ENCODE data around the gene TPST2.

The TPST2 gene

GRCh38 chr22:26517429-26517828, 72.5 kb downstream of the TPST2 start:
- intact Hi-C loops (cut with DNase I), result loop anchor here (10.0 kb wide), 1 partner anchor 67 kb away; no protein-coding TSS in a partner anchor
- no peak for DNase-seq

GRCh38 chr22:26516503-26516902, 73.4 kb downstream of the TPST2 start:
- intact Hi-C loops (cut with DNase I), result loop anchor here (10.0 kb wide), 1 partner anchor 68 kb away; no protein-coding TSS in a partner anchor
- DNase-seq, result no peak

- intact Hi-C loops (cut with DNase I), result loop anchor here (10.0 kb wide), 1 partner anchor 69 kb away; no protein-coding TSS in a partner anchor
- DNase-seq, result no peak
Measured at GRCh38 chr22:26515931-26516330, 74.0 kb downstream of the TPST2 start.

GRCh38 chr22:26514419-26515161, 75.3 kb downstream of the TPST2 start:
- intact Hi-C loops (cut with DNase I), result loop anchor here (10.0 kb wide), 1 partner anchor 70 kb away; no protein-coding TSS in a partner anchor

GRCh38 chr22:26513838-26514237, 76.1 kb downstream of the TPST2 start:
- intact Hi-C loops (cut with DNase I), result loop anchor here (10.0 kb wide), 1 partner anchor 71 kb away; no protein-coding TSS in a partner anchor
- no peak for DNase-seq

More at GRCh38 chr22:26514419-26515161, 75.3 kb downstream of the TPST2 start:
- no peak for DNase-seq

- DNase-seq, result peak; percentile 88 to 99 (median 97)
- intact Hi-C loops (cut with DNase I), result loop anchor here (1.0 to 10.0 kb wide), 2 partner anchors 29 to 73 kb away; partner anchors contain the start of genes HPS4 and SRRD
Measured at GRCh38 chr22:26512149-26512793, 77.7 kb downstream of the TPST2 start, which contains the start of gene TFIP11. Gene TFIP11, minus strand, starts transcription at chr22:26512473. Its CDS starts 2,201 bp downstream, at chr22:26510272.

- DNase-seq, result no peak
- intact Hi-C loops (cut with DNase I), result no loop called here
Measured at GRCh38 chr22:26508148-26508547, 81.8 kb downstream of the TPST2 start.

GRCh38 chr22:26503758-26504157, 86.2 kb downstream of the TPST2 start:
- no peak for DNase-seq
- intact Hi-C loops (cut with DNase I), result no loop called here

- intact Hi-C loops (cut with DNase I), result no loop called here
- peak in 37 of 42 donors; percentile 18 to 70 (median 42) for DNase-seq
Measured at GRCh38 chr22:26502688-26503561, 87.0 kb downstream of the TPST2 start.

- no peak for DNase-seq
- intact Hi-C loops (cut with DNase I), result no loop called here
Measured at GRCh38 chr22:26501996-26502395, 87.9 kb downstream of the TPST2 start.

GRCh38 chr22:26499188-26499703, 90.7 kb downstream of the TPST2 start:
- intact Hi-C loops (cut with DNase I), result no loop called here

GRCh38 chr22:26496456-26496855, 93.5 kb downstream of the TPST2 start:
- DNase-seq, result no peak
- intact Hi-C loops (cut with DNase I), result no loop called here

More at GRCh38 chr22:26499188-26499703, 90.7 kb downstream of the TPST2 start:
- DNase-seq, result no peak

GRCh38 chr22:26494506-26494905, 95.4 kb downstream of the TPST2 start:
- intact Hi-C loops (cut with DNase I), result no loop called here

GRCh38 chr22:26492220-26492619, 97.7 kb downstream of the TPST2 start:
- DNase-seq, result no peak
- intact Hi-C loops (cut with DNase I), result no loop called here

More at GRCh38 chr22:26494506-26494905, 95.4 kb downstream of the TPST2 start:
- DNase-seq, result no peak

- intact Hi-C loops (cut with DNase I), result loop anchor here (10.0 kb wide), 1 partner anchor 165 kb away; the partner anchor contains the start of gene MIAT
Measured at GRCh38 chr22:26489447-26490036, 100.4 kb downstream of the TPST2 start.

GRCh38 chr22:26487996-26488395, 101.9 kb downstream of the TPST2 start:
- intact Hi-C loops (cut with DNase I), result loop anchor here (10.0 kb wide), 1 partner anchor 167 kb away; the partner anchor contains the start of gene MIAT
- DNase-seq, result no peak

More at GRCh38 chr22:26489447-26490036, 100.4 kb downstream of the TPST2 start:
- no peak for DNase-seq

GRCh38 chr22:26486394-26486793, 103.5 kb downstream of the TPST2 start:
- DNase-seq, result peak in 16 of 42 donors; percentile 11 to 76 (median 49)
- intact Hi-C loops (cut with DNase I), result loop anchor here (10.0 kb wide), 1 partner anchor 168 kb away; the partner anchor contains the start of gene MIAT

GRCh38 chr22:26485806-26486390, 104.0 kb downstream of the TPST2 start:
- intact Hi-C loops (cut with DNase I), result loop anchor here (10.0 kb wide), 1 partner anchor 169 kb away; the partner anchor contains the start of gene MIAT
- no peak for DNase-seq

Data from head of caudate nucleus (tissue), 42 donors.